HG02763 (cell line): ENCODE measurements around the gene ADAM19.
A peak's percentile ranks its signal among the peaks of the same experiment; 100 is the strongest.

ENCODE experiments used
- ATAC-seq: cut with Tn5 transposase; IDR thresholded peaks from one replicate; pipeline ENCODE4 v1.9.1; 2021; ENCODE audit warnings: mild to moderate bottlenecking, moderate library complexity; ENCODE audit not compliant: unreplicated experiment

ADAM19 gene, protein sequence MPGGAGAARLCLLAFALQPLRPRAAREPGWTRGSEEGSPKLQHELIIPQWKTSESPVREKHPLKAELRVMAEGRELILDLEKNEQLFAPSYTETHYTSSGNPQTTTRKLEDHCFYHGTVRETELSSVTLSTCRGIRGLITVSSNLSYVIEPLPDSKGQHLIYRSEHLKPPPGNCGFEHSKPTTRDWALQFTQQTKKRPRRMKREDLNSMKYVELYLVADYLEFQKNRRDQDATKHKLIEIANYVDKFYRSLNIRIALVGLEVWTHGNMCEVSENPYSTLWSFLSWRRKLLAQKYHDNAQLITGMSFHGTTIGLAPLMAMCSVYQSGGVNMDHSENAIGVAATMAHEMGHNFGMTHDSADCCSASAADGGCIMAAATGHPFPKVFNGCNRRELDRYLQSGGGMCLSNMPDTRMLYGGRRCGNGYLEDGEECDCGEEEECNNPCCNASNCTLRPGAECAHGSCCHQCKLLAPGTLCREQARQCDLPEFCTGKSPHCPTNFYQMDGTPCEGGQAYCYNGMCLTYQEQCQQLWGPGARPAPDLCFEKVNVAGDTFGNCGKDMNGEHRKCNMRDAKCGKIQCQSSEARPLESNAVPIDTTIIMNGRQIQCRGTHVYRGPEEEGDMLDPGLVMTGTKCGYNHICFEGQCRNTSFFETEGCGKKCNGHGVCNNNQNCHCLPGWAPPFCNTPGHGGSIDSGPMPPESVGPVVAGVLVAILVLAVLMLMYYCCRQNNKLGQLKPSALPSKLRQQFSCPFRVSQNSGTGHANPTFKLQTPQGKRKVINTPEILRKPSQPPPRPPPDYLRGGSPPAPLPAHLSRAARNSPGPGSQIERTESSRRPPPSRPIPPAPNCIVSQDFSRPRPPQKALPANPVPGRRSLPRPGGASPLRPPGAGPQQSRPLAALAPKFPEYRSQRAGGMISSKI

DNA sequence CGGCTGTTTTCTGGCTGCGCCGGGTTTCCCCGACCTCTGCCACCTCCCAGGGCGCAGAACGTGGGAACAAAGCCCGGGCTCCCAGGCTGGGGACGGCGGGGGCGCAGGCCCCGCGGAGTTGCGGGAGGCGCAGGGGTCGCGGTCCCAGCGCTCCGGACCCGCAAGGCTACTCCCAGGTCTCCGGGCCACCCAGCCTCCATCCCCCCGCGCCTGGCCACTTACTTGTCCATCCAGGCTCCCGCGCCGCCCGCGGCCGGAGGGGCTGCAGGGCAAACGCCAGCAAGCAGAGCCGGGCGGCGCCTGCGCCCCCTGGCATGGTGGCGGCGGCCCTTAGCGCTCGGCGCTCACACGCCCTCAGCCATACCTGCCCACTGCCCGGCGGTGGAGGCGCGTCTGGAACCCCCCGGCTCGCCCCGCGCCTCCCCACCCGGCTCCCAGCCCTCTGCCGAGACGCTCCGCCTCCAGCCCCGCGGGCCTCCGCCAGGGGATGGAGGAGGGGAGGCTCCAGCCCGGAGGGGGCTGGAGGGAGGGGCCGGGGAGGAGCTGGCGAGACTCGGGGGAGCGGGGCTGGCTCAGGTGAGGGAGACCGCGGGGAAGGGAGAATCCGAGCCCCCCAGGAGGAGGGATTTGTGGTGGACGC lies at the start of gene ADAM19:
TSS of gene ADAM19 (minus strand) at position 395 of the 640 bp plus-strand sequence. CDS start at position 316, 79 bp downstream.
- ATAC-seq, result no peak

DNA sequence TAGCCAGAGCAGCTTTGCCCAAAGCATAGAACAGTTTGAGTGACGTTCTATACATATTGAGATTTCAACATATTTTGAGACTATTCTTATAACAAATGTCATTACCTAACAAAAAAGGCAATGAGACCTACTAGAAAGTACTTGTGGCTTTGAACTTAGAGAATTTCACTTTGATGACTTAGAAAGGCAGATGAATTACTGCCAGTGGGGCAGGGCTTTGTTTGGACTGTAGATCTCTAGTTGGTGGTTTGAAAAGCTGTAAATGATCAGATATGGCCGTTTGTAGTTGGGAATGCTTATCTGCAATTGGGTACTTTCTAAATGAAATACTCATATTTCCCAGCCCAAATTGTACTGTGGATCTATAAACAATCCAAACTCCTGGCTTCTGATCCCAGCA lies 48.6 kb upstream of the ADAM19 start:
- ATAC-seq, result no peak

GRCh38 chr5:157620776-157621175 lies 45.2 kb upstream of the ADAM19 start:
- no peak for ATAC-seq

- ATAC-seq, result no peak
Measured at GRCh38 chr5:157618191-157618765, 42.7 kb upstream of the ADAM19 start.

GRCh38 chr5:157616785-157617184 lies 41.2 kb upstream of the ADAM19 start:
- ATAC-seq, result no peak

- ATAC-seq, result no peak
Measured at GRCh38 chr5:157613385-157614245, 38.0 kb upstream of the ADAM19 start.

DNA sequence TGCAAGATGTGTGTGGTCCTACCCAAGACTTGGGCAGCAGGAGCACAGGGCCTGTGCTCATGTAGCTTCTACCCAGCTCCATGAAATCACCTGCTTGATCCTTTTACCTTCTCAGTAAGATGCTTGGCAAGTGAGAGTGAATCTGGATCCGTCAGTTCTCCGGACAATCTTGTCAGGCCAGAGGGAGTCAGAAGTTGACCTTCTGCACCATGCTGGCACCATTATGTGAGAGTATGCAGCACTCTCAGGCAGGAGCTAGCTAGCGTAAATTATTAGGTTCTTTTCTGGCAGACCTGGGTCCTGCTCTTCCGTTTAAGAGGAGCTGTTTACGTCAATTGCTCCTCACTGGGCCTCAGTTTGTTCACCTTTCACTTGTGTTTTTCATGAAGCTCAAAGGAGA lies 37.0 kb upstream of the ADAM19 start:
- ATAC-seq, result no peak

- ATAC-seq, result peak; percentile 66
Measured at GRCh38 chr5:157611571-157612476, 36.2 kb upstream of the ADAM19 start.

GRCh38 chr5:157610990-157611389 lies 35.4 kb upstream of the ADAM19 start:
- no peak for ATAC-seq

- no peak for ATAC-seq
Measured at GRCh38 chr5:157608972-157609565, 33.5 kb upstream of the ADAM19 start.

GRCh38 chr5:157607371-157608161 lies 32.0 kb upstream of the ADAM19 start:
- ATAC-seq, result no peak

DNA sequence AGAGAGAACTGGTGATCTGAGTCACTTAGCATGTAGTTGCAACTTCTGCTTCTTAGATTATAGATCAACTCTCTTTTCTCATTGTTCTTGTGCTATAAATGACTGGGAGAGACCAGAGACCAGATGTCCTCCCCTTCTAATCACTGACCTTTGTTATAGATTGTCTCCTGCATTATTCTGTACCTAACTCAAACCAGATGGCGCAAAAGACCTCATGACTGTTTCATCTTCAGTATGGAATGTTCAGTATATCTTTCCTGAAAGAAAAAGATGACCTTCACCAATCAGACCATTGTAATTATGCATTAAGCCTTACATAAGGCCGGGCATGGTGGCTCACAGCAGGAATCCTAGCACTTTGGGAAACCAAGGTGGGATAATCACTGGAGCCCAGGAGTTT lies 30.5 kb upstream of the ADAM19 start:
- no peak for ATAC-seq

DNA sequence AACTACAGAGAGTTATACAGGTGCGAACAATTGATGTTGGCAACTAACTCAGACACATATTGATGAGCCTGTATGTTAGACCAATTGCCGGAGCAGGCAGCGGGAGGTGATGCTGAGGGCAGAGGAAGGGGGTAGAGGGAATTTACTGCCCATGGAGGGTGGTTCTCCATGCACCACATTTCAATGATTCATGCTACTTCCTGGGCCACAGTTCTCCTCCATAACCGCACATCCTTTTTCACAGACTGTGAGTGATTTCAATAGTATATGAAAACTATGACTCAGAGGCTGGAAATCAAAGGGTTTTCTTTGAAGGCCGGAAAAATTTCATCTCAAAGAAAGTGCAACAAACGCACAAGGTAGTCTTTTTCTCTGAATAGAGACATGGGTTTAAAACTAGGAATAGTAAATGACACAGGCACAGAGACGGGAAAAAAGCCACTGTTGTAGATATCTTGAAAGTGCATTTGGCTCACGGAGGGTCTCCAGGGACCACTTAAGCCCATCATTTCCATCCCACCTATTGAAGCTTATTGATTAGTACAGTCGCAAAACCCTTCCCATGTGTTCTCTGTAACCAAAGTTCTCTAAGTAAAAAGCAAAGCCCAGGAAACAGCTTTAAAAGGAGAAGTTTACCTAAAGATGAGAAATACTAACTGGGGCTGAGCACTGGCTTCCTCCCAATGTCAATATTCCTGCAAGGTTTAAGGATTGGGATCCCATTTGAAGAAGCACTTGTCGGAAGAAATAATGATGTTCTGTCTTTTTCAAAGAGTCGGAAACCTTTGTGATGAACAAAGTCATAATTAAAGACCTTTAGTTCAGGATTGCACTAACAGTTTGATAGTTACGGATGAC lies 28.0 kb upstream of the ADAM19 start:
- no peak for ATAC-seq

DNA sequence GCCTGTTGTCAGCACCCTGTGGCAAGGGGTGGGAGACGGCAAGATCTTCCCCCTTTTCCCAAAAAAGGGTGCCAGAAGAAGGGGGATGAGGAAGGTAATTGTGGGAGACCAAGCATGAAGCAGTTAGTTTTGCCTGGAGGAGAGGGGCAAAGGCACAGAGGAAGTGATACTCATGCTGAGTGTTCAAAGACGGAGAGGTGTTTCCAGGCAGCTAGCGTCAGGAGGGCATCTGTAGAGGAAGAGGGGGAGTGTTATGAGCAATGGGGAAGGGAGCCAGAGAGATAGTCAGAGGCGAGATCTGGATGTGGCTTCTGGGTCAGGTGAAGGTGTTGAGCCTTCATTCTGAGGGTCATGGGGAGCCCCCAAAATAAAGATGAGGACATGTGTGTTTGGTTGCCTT lies 26.9 kb upstream of the ADAM19 start:
- peak; percentile 52 for ATAC-seq

GRCh38 chr5:157600252-157600651 lies 24.7 kb upstream of the ADAM19 start:
- ATAC-seq, result no peak

DNA sequence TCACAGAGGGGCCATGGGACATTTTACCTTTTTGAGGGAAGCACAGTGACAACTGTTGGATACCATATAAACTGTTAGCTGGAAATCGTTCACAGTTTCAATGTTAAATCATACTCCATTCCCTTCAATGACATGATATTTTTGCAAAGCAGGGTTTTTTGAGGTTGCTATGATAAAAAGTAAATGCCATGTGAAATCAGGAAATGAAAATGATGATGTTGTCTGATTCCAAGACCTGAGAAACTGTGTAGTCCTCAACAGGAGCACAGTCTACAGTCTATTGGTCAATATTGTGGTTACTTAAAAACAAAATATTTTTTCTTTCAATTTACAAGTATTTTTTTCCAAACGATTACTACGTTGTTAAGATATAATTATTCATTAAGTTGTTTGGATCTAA lies 24.0 kb upstream of the ADAM19 start:
- ATAC-seq, result no peak

- no peak for ATAC-seq
Measured at GRCh38 chr5:157598350-157598936, 22.9 kb upstream of the ADAM19 start.
